Activated T-helper 1 cell treated with Interleukin-2 at 50 U/mL for 16 hours (primary cell): ENCODE results near the gene EXOSC5.
"Not testable (repeated sequence)": the region's sequence is repeated elsewhere in the genome, so short reads cannot be mapped to it uniquely, and the experiment has no call there.

Experiments
- DNase-seq: peaks from one replicate; pipeline ENCODE4 v3.0.0-alpha.2; 2020; ENCODE audit warnings: low read depth

Gene EXOSC5

DNA sequence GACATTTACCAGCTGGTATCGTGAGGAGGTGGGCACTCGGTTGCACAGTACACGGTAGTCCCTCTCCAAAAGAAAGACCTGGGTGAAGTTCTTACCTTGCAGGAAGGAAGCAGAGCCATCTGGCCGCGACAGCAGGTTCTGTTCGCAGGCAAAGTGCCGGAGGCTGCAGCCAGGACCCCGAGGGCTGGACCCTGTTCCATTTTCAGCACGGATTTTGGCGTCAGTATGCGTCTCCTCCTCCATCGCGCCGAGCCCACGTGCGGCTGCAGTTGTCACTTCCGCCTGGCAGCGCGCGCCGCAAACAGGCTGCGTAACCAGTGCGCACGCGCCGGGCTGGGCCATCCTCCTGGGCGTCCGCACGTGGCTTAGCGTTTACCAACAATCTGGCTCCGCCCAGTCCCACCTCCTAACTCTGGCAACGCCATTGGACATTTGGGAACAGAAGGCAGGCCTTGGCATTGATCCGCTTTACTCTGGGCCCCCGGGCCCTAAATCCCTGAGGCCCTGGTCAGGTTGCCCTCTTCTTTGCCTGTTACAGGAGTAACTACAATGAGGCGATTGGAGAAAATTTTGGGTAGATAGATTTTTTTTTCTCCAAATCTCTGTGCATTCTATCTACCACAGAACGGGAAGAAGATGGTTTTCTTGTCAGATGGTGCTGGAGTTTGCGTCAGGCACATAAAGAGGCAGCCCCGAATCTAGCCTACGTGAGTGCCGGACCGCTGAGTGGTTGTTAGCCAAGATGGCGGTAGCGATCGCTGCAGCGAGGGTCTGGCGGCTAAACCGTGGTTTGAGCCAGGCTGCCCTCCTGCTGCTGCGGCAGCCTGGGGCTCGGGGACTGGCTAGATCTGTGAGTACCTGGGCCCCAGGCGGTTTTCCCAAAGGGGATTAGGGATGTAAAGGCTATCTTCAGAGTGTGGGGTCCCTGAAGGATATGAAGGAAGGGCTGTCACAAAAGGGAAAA is at the start of gene EXOSC5, which contains the start of gene BCKDHA:
Gene EXOSC5 (minus strand): TSS at position 274 of the 964 bp plus-strand sequence. CDS start 31 bp downstream, at position 243.
Gene BCKDHA (plus strand): TSS at position 733 of the 964 bp plus-strand sequence. CDS start 10 bp downstream, at position 743.
- peak; percentile 99 for DNase-seq

DNA sequence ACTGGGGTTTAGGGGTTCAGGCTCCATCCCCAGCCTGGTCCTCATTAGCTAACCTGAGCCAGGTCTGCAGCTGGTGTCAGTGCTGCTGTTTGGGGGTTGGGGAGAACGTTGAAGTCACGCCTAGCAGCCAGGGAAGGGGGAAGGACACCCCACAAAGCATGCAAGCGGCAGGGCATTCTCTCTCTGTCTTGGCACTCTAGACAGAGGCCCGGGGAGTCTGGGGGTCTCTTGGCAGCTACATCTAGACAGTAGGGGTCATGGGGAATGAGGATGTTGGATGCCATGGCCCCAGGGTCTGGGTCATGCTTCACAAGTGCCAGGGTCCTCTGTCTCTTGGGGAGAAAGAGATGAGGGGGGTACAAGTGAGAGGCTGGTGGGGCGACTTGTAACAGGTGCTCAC is 48.4 kb upstream of the EXOSC5 start:
- no peak for DNase-seq

GRCh38 chr19:41443813-41444455 is 46.8 kb upstream of the EXOSC5 start:
- DNase-seq = no peak

DNA sequence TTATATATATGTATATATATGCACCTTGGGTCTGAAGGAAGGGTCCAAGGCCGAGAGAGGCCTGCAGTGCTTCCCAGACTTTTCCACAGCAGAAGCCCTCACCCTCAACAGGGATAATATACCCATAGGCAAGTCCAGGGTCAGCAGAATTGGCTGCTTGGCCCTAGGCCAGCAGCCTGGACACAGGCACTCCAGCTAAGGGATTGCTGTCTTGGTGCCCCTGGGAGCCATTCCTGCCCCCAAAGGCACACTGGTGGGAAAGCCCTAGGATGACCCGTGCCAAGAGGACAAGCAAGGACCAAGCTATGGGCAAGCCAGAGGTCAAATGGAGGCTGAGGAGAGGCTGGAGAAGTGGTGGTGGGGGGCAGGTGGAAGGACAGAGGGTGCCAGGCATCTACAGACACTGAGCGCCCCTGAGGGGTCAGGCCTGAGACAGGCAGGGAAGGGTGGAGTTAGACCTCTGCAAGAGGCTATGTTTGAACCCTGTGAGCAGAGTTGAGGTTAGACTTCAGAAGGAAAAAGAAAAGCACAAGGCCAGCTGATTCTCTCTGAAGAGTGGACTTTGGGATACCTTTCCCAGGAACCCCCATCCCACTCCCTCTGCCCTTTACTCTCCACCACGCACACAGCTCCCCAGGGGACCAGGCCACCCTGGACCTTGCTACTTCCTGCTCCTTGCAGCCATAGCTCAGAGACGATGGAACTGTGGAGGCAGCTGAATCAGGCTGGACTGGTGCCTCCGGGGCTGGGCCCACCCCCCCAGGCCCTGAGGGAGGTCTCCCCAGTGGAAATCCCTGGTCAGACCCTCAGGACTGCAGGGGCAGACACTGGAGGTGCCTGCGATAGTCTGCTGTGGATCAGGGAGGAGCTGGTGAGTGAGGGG is 45.6 kb upstream of the EXOSC5 start, which contains the start of gene ERICH4:
Gene ERICH4 (plus strand): TSS at position 684 of the 883 bp plus-strand sequence. CDS start 14 bp downstream, at position 698.
- no peak for DNase-seq

DNA sequence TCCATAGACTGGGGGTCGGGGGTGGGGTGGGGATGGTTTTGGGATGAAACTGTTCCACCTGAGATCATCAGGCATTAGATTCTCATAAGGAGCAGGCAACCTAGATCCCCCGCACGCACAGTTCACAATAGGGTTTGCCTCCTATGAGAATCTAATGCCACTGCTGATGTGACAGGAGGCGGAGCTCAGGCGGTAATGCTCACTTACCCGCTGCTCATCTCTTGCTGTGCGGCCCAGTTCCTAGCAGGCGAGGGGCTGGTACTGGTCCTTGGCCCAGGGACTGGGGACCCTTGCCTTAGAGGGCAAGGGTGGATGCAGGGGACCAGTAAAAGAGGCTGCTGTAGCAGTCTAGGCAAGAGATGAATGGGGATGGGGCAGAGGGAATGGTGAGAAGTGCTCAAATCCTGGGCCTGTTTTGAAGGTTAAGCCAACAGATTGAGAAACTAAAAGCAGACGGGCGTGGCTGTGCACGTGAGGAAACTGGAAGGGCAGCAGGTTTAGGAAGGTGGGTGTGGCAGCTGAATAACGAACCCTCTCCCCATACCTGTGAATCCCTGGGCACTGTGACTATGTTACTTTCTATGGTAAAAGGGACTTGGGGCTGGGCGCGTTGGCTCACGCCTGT is 44.3 kb upstream of the EXOSC5 start:
- no peak for DNase-seq

- peak; percentile 85 for DNase-seq
These were observed 42.5 kb upstream of the EXOSC5 start, which contains the start of gene DMAC2 for GRCh38 chr19:41439441-41440222. TSS of gene DMAC2 (minus strand) at chr19:41439912. CDS start at chr19:41439899, 13 bp downstream.

DNA sequence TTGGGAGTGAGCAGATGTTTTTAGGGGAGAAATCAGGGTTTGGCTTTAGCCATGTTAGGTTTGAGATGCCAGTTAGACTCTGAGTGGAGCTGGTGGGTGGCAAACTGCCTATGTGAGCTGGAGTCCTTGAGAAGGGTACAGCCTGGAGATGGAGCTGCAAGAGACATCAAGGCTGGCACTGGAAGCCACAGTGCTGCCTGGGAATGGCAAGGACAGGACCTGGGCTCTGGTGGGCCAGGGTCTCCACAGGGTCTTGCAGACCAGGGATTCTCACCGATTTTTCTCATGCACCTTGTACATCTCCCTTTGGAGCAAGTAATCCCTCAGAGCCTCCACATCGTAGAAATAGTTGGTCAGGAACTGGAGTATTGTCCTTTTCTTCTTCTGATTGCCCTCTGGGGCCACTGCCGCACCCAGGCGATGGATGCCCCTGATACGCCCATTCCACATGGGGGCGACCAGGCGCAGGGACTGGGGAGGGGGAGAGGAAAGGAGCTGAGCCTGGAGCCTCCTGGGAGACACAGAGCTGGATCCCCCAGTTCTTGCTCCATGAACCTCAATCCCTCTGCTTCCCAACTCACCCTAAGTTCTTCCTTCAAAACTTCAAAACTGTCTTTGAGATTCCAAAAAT is 40.9 kb upstream of the EXOSC5 start:
- no peak for DNase-seq

DNA sequence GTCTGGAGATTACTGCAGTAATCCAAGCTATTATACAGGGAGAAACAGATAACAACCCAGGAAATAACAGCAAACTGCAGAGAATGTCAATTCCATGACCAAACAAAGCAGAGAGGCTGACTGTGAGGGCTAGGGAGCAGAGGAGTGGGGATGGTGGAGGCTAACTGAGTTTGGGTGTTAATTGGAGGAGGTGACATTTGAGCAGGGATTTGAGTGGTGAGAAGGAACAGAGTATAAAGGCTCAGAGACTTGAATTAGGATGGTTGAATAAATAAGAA is 39.5 kb upstream of the EXOSC5 start:
- no peak for DNase-seq

- no peak for DNase-seq
These were observed 38.9 kb upstream of the EXOSC5 start for GRCh38 chr19:41435936-41436673.

DNA sequence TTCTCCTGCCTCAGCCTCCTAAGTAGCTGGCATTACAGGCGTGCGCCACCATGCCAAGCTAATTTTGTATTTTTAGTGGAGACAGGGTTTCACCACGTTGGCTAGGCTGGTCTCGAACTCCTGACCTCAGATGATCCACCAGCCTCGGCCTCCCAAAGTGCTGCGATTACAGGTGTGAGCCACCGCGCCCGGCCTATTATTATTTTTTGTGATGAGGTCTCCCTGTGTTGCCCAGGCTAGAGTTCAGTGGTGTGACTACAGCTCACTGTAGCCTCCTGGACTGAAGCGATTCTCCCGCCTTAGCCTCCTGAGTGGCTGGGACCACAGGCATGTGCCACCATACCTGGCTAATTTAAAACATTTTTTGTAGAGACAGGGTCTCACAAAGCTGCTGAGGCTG is 38.2 kb upstream of the EXOSC5 start:
- not testable (repeated sequence) for DNase-seq

DNA sequence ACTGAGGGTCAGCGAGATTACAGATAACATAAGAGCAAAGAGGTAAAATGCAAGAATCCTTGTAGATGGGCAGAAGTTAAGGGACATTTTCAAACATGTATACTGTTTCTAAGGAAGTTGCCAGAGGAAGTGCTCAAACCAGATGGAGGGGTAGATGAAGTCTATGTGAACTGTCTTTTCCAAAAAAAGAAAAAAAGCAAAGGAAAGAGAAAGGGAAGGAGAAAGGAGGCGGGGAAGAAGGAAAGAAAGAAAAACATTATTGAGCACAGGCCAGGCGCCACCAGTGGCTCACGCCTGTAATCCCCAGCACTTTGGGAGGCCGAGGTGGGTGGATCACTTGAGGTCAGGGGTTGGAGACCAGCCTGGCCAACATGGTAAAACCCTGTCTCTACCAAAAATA is 37.3 kb upstream of the EXOSC5 start:
- no peak for DNase-seq

DNA sequence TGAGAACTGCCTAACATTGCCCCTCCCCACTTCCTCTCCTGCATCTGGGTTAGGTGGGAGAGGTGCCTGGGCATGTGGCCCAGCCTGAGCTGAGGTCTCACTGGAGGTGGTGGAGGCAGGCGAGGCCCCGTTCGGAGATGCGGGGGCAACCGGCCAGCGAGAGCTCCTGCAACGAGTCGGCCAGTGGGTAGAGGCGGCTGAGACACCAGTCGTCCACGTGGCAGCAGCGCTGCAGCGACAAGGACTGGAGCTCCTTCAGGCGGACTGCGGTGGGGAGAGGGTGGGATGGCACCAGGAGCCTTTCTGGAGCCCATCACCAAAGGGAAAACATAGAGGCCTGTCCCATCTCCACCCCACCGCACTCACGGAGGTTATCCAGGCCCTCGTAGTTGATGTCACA is 36.0 kb upstream of the EXOSC5 start:
- no peak for DNase-seq

DNA sequence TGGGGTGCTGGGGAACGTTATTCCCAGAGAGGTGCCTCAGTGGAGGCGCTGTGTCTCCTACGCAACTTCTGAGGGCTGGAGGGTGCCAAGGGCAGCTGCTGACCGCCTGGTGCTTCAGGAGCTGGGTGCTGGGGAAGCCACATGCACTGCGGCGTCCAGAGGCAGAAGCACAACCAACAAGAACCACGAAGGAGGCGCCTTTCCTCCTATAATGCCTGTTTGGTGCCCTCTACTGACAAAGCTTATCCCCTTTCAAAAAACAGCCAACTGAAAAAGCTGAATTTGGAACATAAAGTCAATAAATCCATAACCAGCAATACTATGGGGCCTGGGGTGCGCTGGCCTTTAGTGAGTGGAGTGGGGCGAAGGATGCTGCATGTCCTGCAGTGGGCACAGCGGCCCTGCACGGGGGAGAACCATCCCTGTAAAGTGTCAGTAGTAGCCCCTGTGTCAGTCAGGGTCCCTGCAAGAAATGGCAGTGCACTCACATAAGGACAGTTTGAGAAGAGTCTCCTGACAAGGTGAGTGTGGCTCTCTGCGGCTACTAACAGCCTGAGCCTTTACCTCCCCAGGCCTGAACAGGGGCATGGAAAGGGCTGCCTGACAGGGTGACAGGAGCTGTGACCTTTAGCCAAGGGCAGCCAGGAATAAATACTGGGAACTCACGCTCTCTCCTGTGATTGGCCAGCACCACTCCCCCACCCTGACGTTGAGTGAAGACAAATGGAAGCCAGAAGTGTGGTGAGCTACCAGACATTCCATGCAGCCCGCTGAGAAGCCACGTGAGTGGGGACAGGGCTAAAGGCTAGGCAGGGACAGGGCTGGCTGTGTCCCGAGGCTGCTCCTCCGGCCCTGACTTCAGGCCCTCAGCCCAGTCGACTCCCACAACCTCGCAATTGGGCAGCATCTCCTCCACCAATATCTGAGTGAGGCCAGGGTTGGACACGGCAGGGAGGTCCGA is 34.5 kb upstream of the EXOSC5 start:
- DNase-seq = no peak

DNA sequence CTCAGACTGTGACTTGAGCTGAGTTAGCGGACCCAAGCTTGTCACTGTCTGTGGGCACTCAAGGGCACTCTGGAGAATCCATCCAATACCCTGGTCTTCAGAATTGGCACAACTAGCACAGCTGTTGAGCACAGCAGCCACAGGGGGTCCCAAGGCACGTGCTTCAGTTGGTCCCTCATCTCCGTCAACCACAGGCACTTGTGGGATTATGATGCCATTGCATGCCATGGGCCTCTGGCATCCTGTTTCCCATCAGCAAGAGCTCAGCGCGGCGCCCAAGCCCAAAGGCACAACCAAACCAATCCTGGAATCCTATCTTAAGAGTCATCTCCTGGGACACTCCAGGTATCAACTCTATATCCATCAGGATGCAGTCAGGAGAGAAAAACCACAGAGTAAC is 33.8 kb upstream of the EXOSC5 start:
- no peak for DNase-seq

GRCh38 chr19:41428481-41428859 is 31.3 kb upstream of the EXOSC5 start:
- no peak for DNase-seq

DNA sequence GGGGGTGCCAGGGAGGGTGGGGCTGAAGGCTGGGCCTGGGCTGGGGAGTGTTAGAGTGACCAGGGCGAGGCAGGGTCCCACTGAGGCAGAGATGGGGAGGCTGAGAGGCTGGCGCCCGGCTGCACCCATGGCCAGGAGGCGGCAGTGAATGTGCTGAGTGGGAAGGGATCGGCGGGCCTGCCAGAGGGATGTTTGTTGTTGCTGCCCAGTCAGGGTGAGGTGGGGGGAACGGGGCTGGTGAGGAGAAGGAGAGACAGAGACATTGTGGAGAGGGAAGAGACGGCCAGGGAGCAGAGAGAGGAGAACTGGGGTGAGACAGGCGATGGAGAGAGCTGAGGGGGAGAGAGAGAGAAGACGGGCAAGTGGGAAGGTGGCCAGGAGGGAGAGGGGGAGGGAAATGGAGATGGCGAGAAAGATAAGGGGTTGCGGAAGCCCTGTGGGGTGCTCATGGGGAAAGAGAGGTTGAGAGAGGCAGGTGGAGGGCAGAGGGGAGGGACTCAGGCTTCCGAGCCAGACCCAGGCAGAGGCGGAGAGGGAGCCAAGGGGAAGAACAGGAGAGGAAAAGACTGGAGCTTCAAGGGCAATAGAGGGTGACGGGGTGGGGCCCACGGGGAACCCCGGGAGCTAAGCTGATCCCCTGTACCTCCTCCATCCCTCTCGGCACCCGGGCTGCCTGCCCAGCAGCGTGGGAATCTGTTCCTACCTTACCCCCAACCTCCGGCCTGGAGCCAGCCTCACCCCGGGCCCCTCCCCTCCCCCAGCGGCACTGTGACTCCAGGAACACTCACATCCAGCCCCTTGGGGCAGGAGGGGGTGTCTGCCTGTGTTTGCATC is 30.7 kb upstream of the EXOSC5 start:
- DNase-seq = peak; percentile 34

DNA sequence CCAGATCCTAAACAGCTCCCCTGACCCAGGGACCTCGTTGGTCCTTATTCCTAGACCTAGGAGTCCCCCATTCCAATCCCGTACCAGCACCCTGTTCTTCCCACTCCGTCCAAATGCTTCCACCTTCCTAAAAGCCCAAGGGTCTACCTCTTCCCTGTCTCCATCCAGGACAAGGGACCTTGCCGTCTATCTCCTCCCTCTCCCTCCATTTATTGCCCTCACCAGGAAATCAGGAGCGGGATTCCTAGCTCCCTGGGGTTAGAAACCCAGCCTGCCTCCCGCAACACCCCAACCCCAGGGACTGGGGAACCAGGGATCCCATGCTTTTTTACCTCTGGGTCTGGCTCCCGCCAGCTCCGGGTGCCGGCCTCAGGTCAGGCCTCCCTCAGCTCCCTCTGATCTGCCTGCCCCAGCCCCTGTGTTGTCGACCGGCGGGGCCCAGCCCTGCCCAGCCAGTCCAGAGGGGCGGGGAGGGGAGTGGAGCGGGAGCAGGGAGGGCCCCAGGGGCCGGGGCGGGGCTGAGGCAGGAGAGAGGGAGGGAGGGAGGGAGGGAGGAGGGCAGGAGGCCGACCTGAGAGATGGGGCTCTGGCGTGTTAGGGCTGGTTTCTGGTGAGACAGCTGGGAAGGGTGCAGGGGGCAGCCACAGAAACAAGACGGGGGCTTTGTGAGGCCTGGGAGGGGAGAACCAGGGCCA is 29.9 kb upstream of the EXOSC5 start, which contains the start of gene B3GNT8:
Gene B3GNT8 (minus strand): TSS at position 423 of the 695 bp plus-strand sequence. CDS start 596 bp downstream, outside the sequence.
- peak; percentile 15 for DNase-seq
